HG02970 (cell line): Measurements from ENCODE around the gene TLE6.
"Not testable (repeated sequence)": the region's sequence is repeated elsewhere in the genome, so short reads cannot be mapped to it uniquely, and the experiment has no call there.

Experiments
- ATAC-seq: cut with Tn5 transposase; IDR thresholded peaks from one replicate; pipeline ENCODE4 v1.9.1; 2021; ENCODE audit warnings: mild to moderate bottlenecking, moderate library complexity, moderate number of reproducible peaks; ENCODE audit not compliant: unreplicated experiment, low FRiP score

TLE6 gene

GRCh38 chr19:2973229-2973628 lies 4.1 kb upstream of the TLE6 start:
- ATAC-seq: no peak

GRCh38 chr19:2974342-2975041 lies 2.9 kb upstream of the TLE6 start:
- no peak for ATAC-seq

- no peak for ATAC-seq
These were observed 759 bp upstream of the TLE6 start for GRCh38 chr19:2976609-2977000.

GRCh38 chr19:2977746-2978138 lies 378 bp downstream of the TLE6 start:
- no peak for ATAC-seq

- no peak for ATAC-seq
These were observed 903 bp downstream of the TLE6 start for GRCh38 chr19:2978166-2978767.

- no peak for ATAC-seq
These were observed 1.4 kb downstream of the TLE6 start for GRCh38 chr19:2978772-2979171.

- ATAC-seq: no peak
These were observed 4.5 kb downstream of the TLE6 start for GRCh38 chr19:2981898-2982297.

GRCh38 chr19:2982561-2982960 lies 5.2 kb downstream of the TLE6 start:
- no peak for ATAC-seq

GRCh38 chr19:2982983-2983350 lies 5.6 kb downstream of the TLE6 start:
- ATAC-seq: no peak

- no peak for ATAC-seq
These were observed 6.2 kb downstream of the TLE6 start for GRCh38 chr19:2983351-2984214.

- no peak for ATAC-seq
These were observed 6.8 kb downstream of the TLE6 start for GRCh38 chr19:2984215-2984528.

- no peak for ATAC-seq
These were observed 9.7 kb downstream of the TLE6 start for GRCh38 chr19:2986951-2987524.

- no peak for ATAC-seq
These were observed 10.4 kb downstream of the TLE6 start for GRCh38 chr19:2987797-2988196.

- ATAC-seq: no peak
These were observed 11.2 kb downstream of the TLE6 start for GRCh38 chr19:2988568-2988967.

- no peak for ATAC-seq
These were observed 12.0 kb downstream of the TLE6 start for GRCh38 chr19:2989236-2989946.

- not testable (repeated sequence) for ATAC-seq
These were observed 15.0 kb downstream of the TLE6 start for GRCh38 chr19:2992333-2992732.

GRCh38 chr19:2992958-2993357 lies 15.6 kb downstream of the TLE6 start:
- no peak for ATAC-seq

GRCh38 chr19:2993579-2993978 lies 16.2 kb downstream of the TLE6 start:
- no peak for ATAC-seq

GRCh38 chr19:2994588-2995131 lies 17.3 kb downstream of the TLE6 start:
- no peak for ATAC-seq

- no peak for ATAC-seq
These were observed 20.4 kb downstream of the TLE6 start for GRCh38 chr19:2997720-2998119.
